ENCODE measurements around the gene MLXIPL.
"Not testable (repeated sequence)": the region's sequence is repeated elsewhere in the genome, so short reads cannot be mapped to it uniquely, and the experiment has no call there.

MLXIPL gene

GRCh38 chr7:73582664-73583202 lies 41.6 kb downstream of the MLXIPL start:
- peaks cover 12% of the 10 kb centered on the region for H3K4me1 Mint-ChIP-seq (ENCODE audit: low read depth)
- H3K4me3 Mint-ChIP-seq: no peak overlapping the region
- no peaks in the 10 kb centered on the region for H3K36me3 Mint-ChIP-seq
- no peak overlapping the region for H3K27ac Mint-ChIP-seq
- no peaks in the 10 kb centered on the region for H3K27me3 Mint-ChIP-seq
- H3K9me3 Mint-ChIP-seq (ENCODE audit: low read depth): no peaks in the 10 kb centered on the region

GRCh38 chr7:73581006-73581405 lies 43.3 kb downstream of the MLXIPL start:
- not testable (repeated sequence) for H3K9me3 Mint-ChIP-seq (ENCODE audit: low read depth); H3K4me3 Mint-ChIP-seq; H3K27ac Mint-ChIP-seq; H3K36me3 Mint-ChIP-seq; H3K27me3 Mint-ChIP-seq
- peaks cover 20% of the 10 kb centered on the region for H3K4me1 Mint-ChIP-seq (ENCODE audit: low read depth)

- no peaks in the 10 kb centered on the region for H3K9me3 Mint-ChIP-seq (ENCODE audit: low read depth)
- peak within 1 kb of the TSS; percentile 96 for H3K27ac Mint-ChIP-seq
- H3K4me3 Mint-ChIP-seq: peak within 1 kb of the TSS; percentile 98
- H3K4me1 Mint-ChIP-seq (ENCODE audit: low read depth): peaks cover 20% of the 10 kb centered on the region
- peaks cover 2% of the 10 kb centered on the region for H3K36me3 Mint-ChIP-seq
- H3K27me3 Mint-ChIP-seq: no peaks in the 10 kb centered on the region
These were observed 45.8 kb downstream of the MLXIPL start, which contains the start of gene TBL2 for GRCh38 chr7:73578342-73579128. Gene TBL2 (minus strand): TSS chr7:73578579. CDS start chr7:73578549, 30 bp downstream.

- Mint-ChIP-seq H3K4me1 (ENCODE audit: low read depth) (peaks cover 20% of the 10 kb centered on the region), H3K36me3 (peaks cover 2% of the 10 kb centered on the region), H3K9me3 (ENCODE audit: low read depth) (no peaks in the 10 kb centered on the region), H3K27me3 (no peaks in the 10 kb centered on the region), H3K4me3 (peak overlapping the region; percentile 98), H3K27ac (peak overlapping the region; percentile 80)
These were observed 46.5 kb downstream of the MLXIPL start for GRCh38 chr7:73577627-73578341.

- no peaks in the 10 kb centered on the region for H3K9me3 Mint-ChIP-seq (ENCODE audit: low read depth)
- H3K4me3 Mint-ChIP-seq: no peak overlapping the region
- H3K27me3 Mint-ChIP-seq: no peaks in the 10 kb centered on the region
- H3K36me3 Mint-ChIP-seq: peaks cover 2% of the 10 kb centered on the region
- no peak overlapping the region for H3K27ac Mint-ChIP-seq
- H3K4me1 Mint-ChIP-seq (ENCODE audit: low read depth): peaks cover 15% of the 10 kb centered on the region
These were observed 50.5 kb downstream of the MLXIPL start for GRCh38 chr7:73573791-73574190.

GRCh38 chr7:73573276-73573675 lies 51.0 kb downstream of the MLXIPL start:
- H3K27me3 Mint-ChIP-seq: no peaks in the 10 kb centered on the region

GRCh38 chr7:73572767-73573186 lies 51.5 kb downstream of the MLXIPL start:
- Mint-ChIP-seq H3K27me3 (no peaks in the 10 kb centered on the region), H3K9me3 (ENCODE audit: low read depth) (no peaks in the 10 kb centered on the region), H3K36me3 (peaks cover 2% of the 10 kb centered on the region), H3K4me1 (ENCODE audit: low read depth) (peaks cover 16% of the 10 kb centered on the region), H3K4me3 (no peak overlapping the region), H3K27ac (no peak overlapping the region)

More at GRCh38 chr7:73573276-73573675, 51.0 kb downstream of the MLXIPL start:
- Mint-ChIP-seq H3K4me1 (ENCODE audit: low read depth) (peaks cover 13% of the 10 kb centered on the region), H3K27ac (no peak overlapping the region), H3K4me3 (no peak overlapping the region), H3K9me3 (ENCODE audit: low read depth) (no peaks in the 10 kb centered on the region), H3K36me3 (peaks cover 2% of the 10 kb centered on the region)

- H3K9me3 Mint-ChIP-seq (ENCODE audit: low read depth): no peaks in the 10 kb centered on the region
- no peaks in the 10 kb centered on the region for H3K27me3 Mint-ChIP-seq
- no peak overlapping the region for H3K4me3 Mint-ChIP-seq
- peaks cover 2% of the 10 kb centered on the region for H3K36me3 Mint-ChIP-seq
- H3K27ac Mint-ChIP-seq: peak overlapping the region; percentile 50
- H3K4me1 Mint-ChIP-seq (ENCODE audit: low read depth): peaks cover 18% of the 10 kb centered on the region
These were observed 53.3 kb downstream of the MLXIPL start for GRCh38 chr7:73570977-73571376.

- peaks cover 20% of the 10 kb centered on the region for H3K4me1 Mint-ChIP-seq (ENCODE audit: low read depth)
- no peaks in the 10 kb centered on the region for H3K27me3 Mint-ChIP-seq
- no peak overlapping the region for H3K4me3 Mint-ChIP-seq
- H3K36me3 Mint-ChIP-seq: peaks cover 2% of the 10 kb centered on the region
- H3K9me3 Mint-ChIP-seq (ENCODE audit: low read depth): no peaks in the 10 kb centered on the region
- no peak overlapping the region for H3K27ac Mint-ChIP-seq
These were observed 53.8 kb downstream of the MLXIPL start for GRCh38 chr7:73570521-73570920.

- Mint-ChIP-seq H3K36me3 (peaks cover 2% of the 10 kb centered on the region), H3K27ac (peak overlapping the region; percentile 62), H3K4me1 (ENCODE audit: low read depth) (peaks cover 22% of the 10 kb centered on the region), H3K9me3 (ENCODE audit: low read depth) (no peaks in the 10 kb centered on the region), H3K27me3 (no peaks in the 10 kb centered on the region), H3K4me3 (no peak overlapping the region)
These were observed 55.2 kb downstream of the MLXIPL start for GRCh38 chr7:73569042-73569608.

- H3K27ac Mint-ChIP-seq: no peak overlapping the region
- peaks cover 22% of the 10 kb centered on the region for H3K4me1 Mint-ChIP-seq (ENCODE audit: low read depth)
- H3K4me3 Mint-ChIP-seq: no peak overlapping the region
- H3K27me3 Mint-ChIP-seq: no peaks in the 10 kb centered on the region
- H3K9me3 Mint-ChIP-seq (ENCODE audit: low read depth): no peaks in the 10 kb centered on the region
- H3K36me3 Mint-ChIP-seq: no peaks in the 10 kb centered on the region
These were observed 56.3 kb downstream of the MLXIPL start for GRCh38 chr7:73567846-73568685.

GRCh38 chr7:73567140-73567539 lies 57.2 kb downstream of the MLXIPL start:
- no peaks in the 10 kb centered on the region for H3K36me3 Mint-ChIP-seq
- H3K27me3 Mint-ChIP-seq: no peaks in the 10 kb centered on the region
- H3K9me3 Mint-ChIP-seq (ENCODE audit: low read depth): no peaks in the 10 kb centered on the region
- H3K27ac Mint-ChIP-seq: no peak overlapping the region
- H3K4me1 Mint-ChIP-seq (ENCODE audit: low read depth): peaks cover 22% of the 10 kb centered on the region
- no peak overlapping the region for H3K4me3 Mint-ChIP-seq

- H3K9me3 Mint-ChIP-seq (ENCODE audit: low read depth); H3K27me3 Mint-ChIP-seq; H3K36me3 Mint-ChIP-seq: not testable (repeated sequence)
- peak overlapping the region; percentile 36 for H3K27ac Mint-ChIP-seq
- peaks cover 22% of the 10 kb centered on the region for H3K4me1 Mint-ChIP-seq (ENCODE audit: low read depth)
- peak overlapping the region; percentile 82 for H3K4me3 Mint-ChIP-seq
These were observed 57.9 kb downstream of the MLXIPL start for GRCh38 chr7:73566431-73566830.

- peak overlapping the region; percentile 82 for H3K4me3 Mint-ChIP-seq
- H3K27ac Mint-ChIP-seq: peak overlapping the region; percentile 24
- peaks cover 22% of the 10 kb centered on the region for H3K4me1 Mint-ChIP-seq (ENCODE audit: low read depth)
- H3K9me3 Mint-ChIP-seq (ENCODE audit: low read depth): no peaks in the 10 kb centered on the region
- no peaks in the 10 kb centered on the region for H3K36me3 Mint-ChIP-seq
- no peaks in the 10 kb centered on the region for H3K27me3 Mint-ChIP-seq
These were observed 58.5 kb downstream of the MLXIPL start for GRCh38 chr7:73565675-73566340.

All from activated naive CD8-positive, alpha-beta T cell (primary cell).